IPS-18a (cell line): Measurements from ENCODE around the gene LRRC39.
"Not testable (repeated sequence)": the region's sequence is repeated elsewhere in the genome, so short reads cannot be mapped to it uniquely, and the experiment has no call there.

ENCODE experiments used
- H3K27ac ChIP-seq: one replicate; pipeline ENCODE4 v1.5.1; 2013; ENCODE audit warnings: low read length
- H3K27me3 ChIP-seq: one replicate; pipeline ENCODE4 v1.6.1; 2013; ENCODE audit warnings: mild to moderate bottlenecking, low read length; ENCODE audit not compliant: control insufficient read depth, insufficient read depth
- H3K36me3 ChIP-seq: one replicate; pipeline ENCODE4 v1.6.1; 2013; ENCODE audit warnings: low read depth, low read length; ENCODE audit not compliant: control insufficient read depth
- H3K4me1 ChIP-seq: one replicate; pipeline ENCODE4 v1.6.1; 2013; ENCODE audit warnings: low read depth, low read length; ENCODE audit not compliant: control insufficient read depth
- H3K4me3 ChIP-seq: one replicate; pipeline ENCODE4 v1.5.1; 2013; ENCODE audit warnings: low read length
- H3K9ac ChIP-seq: one replicate; pipeline ENCODE4 v1.6.1; 2013; ENCODE audit warnings: mild to moderate bottlenecking, low read length, moderate library complexity
- H3K9me3 ChIP-seq: one replicate; pipeline ENCODE4 v1.6.1; 2013; ENCODE audit warnings: low read depth, low read length; ENCODE audit not compliant: control insufficient read depth

Gene LRRC39

DNA sequence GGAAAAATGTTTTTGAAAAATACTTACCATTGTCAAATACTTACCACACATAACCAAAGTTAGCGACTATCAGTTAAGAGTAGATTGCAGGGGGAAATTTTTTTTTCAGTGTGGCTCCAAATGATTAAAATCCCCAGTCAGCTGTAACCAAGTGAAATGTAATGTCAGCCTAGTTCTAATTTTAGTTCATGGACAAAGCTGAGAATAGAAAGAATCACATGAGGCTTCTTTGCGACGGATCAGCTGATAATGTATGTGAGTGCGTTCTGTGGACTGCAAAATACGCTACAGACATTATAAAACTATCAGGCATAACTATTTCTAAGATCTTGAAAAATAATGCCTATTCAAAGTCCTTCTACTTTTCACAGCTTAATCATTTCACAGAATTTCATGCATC, at the start of gene LRRC39:
TSS of gene LRRC39 (minus strand) at position 166 of the 400 bp plus-strand sequence. CDS start 9,740 bp downstream, outside the sequence.
- H3K4me3 ChIP-seq = no peak within 1 kb of the TSS
- H3K27ac ChIP-seq = no peak within 1 kb of the TSS
- H3K27me3 ChIP-seq = no peaks in the 10 kb centered on the region
- H3K4me1 ChIP-seq = no peaks in the 10 kb centered on the region
- H3K9me3 ChIP-seq = no peaks in the 10 kb centered on the region
- no peak within 1 kb of the TSS for H3K9ac ChIP-seq
- no peaks in the 10 kb centered on the region for H3K36me3 ChIP-seq

DNA sequence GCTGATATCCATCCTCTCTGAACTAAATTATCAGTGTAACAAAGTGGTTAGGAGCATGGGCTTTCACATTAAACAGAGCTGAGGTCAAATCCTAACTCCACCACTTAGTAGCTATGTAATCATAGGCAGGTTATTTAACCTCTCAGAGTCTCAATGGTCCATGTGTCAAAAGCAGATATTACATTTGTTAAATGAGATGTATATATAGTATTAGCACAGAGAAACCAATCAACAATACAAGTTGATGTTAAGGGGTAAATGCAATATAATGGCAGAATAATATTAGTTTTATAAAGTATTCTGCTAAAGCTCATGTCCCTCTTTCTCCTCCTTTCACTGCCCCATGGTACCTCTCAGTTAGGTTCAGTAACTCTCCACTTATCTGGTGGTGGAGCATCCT, 44.4 kb upstream of the LRRC39 start:
- Histone ChIP-seq H3K27ac (no peak overlapping the region), H3K9ac (no peak overlapping the region), H3K4me1 (no peaks in the 10 kb centered on the region), H3K4me3 (no peak overlapping the region), H3K27me3 (no peaks in the 10 kb centered on the region), H3K36me3 (peaks cover 16% of the 10 kb centered on the region), H3K9me3 (no peaks in the 10 kb centered on the region)

DNA sequence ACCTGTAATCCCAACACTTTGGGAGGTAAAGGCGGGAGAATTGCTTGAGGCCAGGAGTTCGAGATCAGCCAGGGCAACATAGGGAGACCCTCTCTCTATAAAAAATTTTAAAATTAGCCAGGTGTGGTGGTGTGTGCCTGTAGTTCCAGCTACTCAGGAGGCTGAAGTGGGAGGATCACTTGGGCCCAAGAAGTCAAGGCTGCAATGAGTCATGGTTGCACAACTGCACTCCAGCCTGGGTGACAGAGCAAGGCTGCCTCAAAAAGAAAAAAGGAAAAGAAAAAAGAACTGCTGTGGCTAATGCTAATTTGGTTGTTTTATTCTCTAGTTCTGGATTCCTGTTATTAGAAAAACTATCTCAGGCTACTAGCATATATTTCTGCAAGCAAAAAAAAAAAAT, 41.8 kb upstream of the LRRC39 start:
- Histone ChIP-seq H3K27ac (no peak overlapping the region), H3K4me1 (no peaks in the 10 kb centered on the region), H3K9me3 (no peaks in the 10 kb centered on the region), H3K4me3 (no peak overlapping the region), H3K27me3 (no peaks in the 10 kb centered on the region), H3K9ac (no peak overlapping the region), H3K36me3 (peaks cover 26% of the 10 kb centered on the region)

DNA sequence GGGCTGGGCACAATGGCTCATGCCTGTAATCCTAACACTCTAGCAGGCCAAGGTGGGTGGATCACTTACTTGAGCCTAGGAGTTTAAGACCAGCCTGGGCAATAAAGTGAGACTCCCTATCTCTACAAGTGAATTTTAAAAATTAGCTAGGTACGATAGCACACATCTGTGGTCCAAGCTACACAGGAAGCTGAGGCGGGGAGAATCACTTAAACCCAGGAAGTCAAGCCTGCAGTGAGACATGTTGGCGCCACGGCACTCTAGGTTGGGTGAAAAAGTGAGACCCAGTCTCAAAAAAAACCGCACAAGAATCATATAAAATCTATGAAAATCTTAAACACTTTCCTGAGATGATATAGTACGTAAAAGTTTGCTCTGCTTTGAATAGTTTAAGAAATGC, 41.4 kb upstream of the LRRC39 start:
- Histone ChIP-seq H3K9me3 (no peaks in the 10 kb centered on the region), H3K27ac (no peak overlapping the region), H3K36me3 (peaks cover 30% of the 10 kb centered on the region), H3K4me3 (no peak overlapping the region), H3K4me1 (no peaks in the 10 kb centered on the region), H3K27me3 (no peaks in the 10 kb centered on the region), H3K9ac (no peak overlapping the region)

DNA sequence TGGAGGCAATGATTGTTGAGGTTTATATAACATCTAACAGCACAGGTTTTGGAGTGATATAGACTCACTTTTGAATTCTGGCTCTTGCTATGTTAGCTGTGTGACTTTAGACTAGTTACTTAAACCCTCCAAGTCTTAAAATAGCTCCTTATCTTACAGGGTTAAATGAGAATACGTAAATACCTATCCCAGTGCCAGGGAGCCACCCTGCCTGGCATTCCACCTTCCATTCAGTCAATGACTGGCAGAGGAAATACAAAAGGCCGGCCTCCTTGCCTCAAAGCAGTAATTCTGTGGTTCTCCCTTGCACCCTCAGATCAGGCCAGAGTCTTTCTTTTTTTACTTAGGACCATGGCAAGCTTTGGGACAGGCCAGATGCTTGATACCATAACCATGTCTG, 39.8 kb upstream of the LRRC39 start:
- Histone ChIP-seq H3K36me3 (peaks cover 43% of the 10 kb centered on the region), H3K4me3 (no peak overlapping the region)

DNA sequence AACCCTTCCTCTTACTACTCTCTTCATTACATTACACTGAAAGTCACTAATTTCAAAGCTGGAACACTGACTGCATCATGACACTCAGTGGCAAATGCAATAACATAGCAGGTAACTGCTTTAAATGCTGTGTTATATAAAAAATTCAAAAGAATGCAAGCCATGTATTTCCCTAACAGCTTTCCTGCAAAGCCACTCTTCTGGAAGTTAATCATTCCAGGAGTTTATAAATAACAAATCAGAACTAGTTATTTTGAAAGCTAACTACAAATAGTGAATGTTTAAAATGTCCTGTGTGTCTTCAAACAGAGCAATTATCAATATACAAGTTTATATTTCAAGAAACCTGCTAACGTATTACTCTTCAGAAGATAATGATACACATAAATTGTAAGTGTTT, 37.0 kb upstream of the LRRC39 start:
- Histone ChIP-seq H3K27ac (no peak overlapping the region), H3K9me3 (no peaks in the 10 kb centered on the region), H3K4me1 (no peaks in the 10 kb centered on the region), H3K9ac (no peak overlapping the region), H3K36me3 (peaks cover 51% of the 10 kb centered on the region), H3K27me3 (no peaks in the 10 kb centered on the region), H3K4me3 (no peak overlapping the region)

More for the DNA sequence above, 39.8 kb upstream of the LRRC39 start:
- Histone ChIP-seq H3K27me3 (no peaks in the 10 kb centered on the region), H3K4me1 (no peaks in the 10 kb centered on the region), H3K9me3 (no peaks in the 10 kb centered on the region), H3K9ac (no peak overlapping the region), H3K27ac (no peak overlapping the region)

DNA sequence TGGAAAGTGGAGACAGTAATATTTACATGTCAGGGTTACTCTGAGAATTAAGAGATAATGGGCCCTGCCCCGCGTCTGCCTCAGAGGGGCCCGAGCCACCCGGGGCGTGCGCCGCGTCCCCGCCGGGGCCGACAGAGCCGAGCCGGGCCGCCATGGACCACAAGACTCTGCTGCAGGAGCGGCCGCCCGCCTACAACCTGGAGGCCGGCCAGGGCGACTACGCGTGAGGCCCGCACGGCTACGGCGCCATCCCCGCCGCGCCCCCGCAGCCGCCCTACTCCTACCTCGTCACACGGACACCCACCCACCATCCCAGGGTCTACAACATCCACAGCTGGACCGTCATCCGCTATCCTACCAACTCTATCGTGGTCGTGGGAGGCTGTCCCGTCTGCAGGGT, 35.1 kb upstream of the LRRC39 start:
- Histone ChIP-seq H3K9ac (no peak overlapping the region), H3K9me3 (no peaks in the 10 kb centered on the region), H3K4me1 (no peaks in the 10 kb centered on the region), H3K27me3 (no peaks in the 10 kb centered on the region), H3K36me3 (peaks cover 51% of the 10 kb centered on the region), H3K4me3 (no peak overlapping the region), H3K27ac (no peak overlapping the region)

DNA sequence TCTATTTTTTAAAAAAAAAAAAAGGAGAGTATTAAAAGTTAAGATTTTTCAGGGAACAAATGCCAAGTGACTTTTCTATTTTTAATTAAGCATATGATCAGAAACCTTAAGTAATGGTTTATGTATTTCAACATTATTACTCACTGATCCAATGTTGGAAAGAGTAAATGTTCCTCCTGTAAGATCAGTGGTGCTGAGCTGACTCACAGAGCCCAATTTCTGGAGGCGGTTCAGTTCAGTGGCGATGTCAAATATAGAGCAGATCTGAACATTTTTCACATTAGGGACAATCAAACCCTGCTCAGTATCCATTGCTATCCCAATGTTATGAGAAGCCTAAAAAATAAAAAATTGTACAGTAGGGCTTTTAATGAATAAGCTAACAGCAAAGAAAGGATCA, 28.2 kb upstream of the LRRC39 start:
- H3K9me3 ChIP-seq = no peaks in the 10 kb centered on the region
- no peak overlapping the region for H3K4me3 ChIP-seq
- H3K27ac ChIP-seq = no peak overlapping the region
- H3K4me1 ChIP-seq = no peaks in the 10 kb centered on the region
- H3K36me3 ChIP-seq = peaks cover 26% of the 10 kb centered on the region
- no peaks in the 10 kb centered on the region for H3K27me3 ChIP-seq
- no peak overlapping the region for H3K9ac ChIP-seq

DNA sequence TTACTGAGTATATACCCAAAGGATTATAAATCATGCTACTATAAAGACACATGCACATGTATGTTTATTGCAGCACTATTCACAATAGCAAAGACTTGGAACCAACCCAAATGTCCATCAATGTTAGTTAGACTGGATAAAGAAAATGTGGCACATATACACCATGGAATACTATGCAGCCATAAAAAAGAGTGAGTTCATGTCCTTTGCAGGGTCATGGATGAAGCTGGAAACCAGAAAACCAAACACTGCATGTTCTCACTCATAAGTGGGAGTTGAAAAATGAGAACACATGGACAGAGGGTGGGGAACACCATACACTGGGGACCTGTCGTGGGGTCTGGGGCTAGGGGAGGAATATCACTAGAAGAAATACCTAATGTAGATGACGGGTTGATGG, 27.5 kb upstream of the LRRC39 start:
- H3K36me3 ChIP-seq = peaks cover 21% of the 10 kb centered on the region

DNA sequence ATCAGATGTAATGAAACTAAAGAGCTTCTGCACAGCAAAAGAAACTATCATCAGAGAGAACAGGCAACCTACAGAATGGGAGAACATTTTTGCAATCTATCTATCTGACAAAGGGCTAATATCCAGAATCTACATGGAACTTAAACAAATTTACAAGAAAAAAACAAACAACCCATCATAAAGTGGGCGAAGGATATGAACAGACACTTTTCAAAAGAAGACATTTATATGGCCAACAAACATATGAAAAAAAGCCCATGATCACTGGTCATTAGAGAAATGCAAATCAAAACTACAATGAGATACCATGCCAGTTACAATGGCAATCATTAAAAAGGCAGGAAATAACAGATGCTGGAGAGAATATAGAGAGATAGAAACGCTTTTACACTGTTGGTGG, 27.0 kb upstream of the LRRC39 start:
- not testable (repeated sequence) for H3K27ac ChIP-seq, H3K27me3 ChIP-seq, H3K9me3 ChIP-seq, H3K4me1 ChIP-seq, H3K9ac ChIP-seq, H3K4me3 ChIP-seq
- H3K36me3 ChIP-seq = peaks cover 19% of the 10 kb centered on the region

More for the DNA sequence above, 27.5 kb upstream of the LRRC39 start:
- not testable (repeated sequence) for H3K27ac ChIP-seq, H3K9ac ChIP-seq, H3K4me1 ChIP-seq, H3K4me3 ChIP-seq, H3K27me3 ChIP-seq, H3K9me3 ChIP-seq

DNA sequence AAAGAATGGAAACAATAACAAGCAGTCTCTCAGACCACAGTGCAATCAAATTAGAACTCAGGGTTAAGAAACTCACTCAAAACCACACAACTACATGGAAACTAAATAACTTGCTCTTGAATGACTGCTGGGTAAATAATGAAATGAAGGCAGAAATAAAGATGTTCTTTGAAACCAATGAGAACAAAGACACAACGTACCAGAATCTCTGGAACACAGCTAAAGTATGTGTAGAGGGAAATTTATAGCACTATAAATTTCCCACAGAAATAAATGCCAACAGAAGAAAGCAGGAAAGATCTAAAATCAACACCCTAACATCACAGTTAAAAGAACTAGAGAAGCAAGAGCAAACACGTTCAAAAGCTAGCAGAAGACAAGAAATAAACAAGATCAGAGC, 24.6 kb upstream of the LRRC39 start:
- H3K4me1 ChIP-seq, H3K27me3 ChIP-seq, H3K4me3 ChIP-seq, H3K9ac ChIP-seq, H3K9me3 ChIP-seq, H3K27ac ChIP-seq: not testable (repeated sequence)
- H3K36me3 ChIP-seq = peaks cover 18% of the 10 kb centered on the region

DNA sequence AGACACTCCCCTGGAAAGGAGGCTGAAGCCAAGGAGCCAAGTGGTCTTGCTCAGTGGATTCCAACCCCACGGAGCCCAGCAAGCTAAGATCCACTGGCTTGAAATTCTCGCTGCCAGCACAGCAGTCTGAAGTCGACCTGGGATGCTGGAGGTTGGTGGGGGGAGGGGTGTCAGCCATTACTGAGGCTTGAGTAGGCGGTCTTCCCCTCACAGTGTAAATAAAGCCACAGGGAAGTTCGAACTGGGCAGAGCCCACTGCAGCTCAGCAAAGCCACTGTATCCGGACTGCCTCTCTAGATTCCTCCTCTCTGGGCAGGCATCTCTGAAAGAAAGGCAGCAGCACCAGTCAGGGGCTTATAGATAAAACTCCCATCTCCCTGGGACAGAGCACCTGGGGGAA, 22.0 kb upstream of the LRRC39 start:
- not testable (repeated sequence) for H3K9ac ChIP-seq, H3K4me3 ChIP-seq, H3K27ac ChIP-seq, H3K4me1 ChIP-seq, H3K9me3 ChIP-seq, H3K27me3 ChIP-seq
- peaks cover 12% of the 10 kb centered on the region for H3K36me3 ChIP-seq
